22Rv1 (cell line): ENCODE data around the gene DISP2.

ENCODE experiments used
- H3K27ac ChIP-seq: fragments of 450-650 bp; 2 replicates; pipeline ENCODE4 v1.5.1; 2017
- ZFX ChIP-seq: fragments of 450-650 bp; IDR thresholded peaks from 2 replicates; pipeline ENCODE4 v1.6.1; 2017; ENCODE audit warnings: antibody characterized with exemption, borderline replicate concordance
- TF ChIP-seq, protein P1 (sequence below): fragments of 450-650 bp; IDR thresholded peaks from 2 replicates; pipeline ENCODE4 v1.5.1; 2017; ENCODE audit warnings: mild to moderate bottlenecking

The DISP2 gene

DNA sequence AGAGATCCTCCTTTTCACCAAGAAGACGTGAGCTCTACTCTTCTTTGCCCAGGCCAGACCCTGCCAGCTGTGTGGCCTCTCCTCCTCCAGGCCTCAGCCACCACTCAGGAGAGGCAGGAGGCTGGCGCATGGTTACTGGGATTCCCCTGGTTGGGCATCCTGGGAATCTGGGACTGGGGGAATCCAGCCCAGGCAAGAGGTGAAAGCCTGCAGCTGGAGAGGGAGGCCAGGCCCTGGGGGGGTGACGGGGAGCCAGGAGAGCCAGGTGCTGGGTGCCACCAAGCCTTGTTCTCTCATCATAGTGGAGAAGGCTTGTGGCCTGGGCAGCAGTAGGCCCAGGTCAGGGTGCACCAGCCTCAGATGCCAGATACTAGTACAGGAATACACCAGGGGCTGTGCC lies 23.5 kb upstream of the DISP2 start:
- no peak for TF ChIP-seq ZFX
- TF ChIP-seq, protein P1, sequence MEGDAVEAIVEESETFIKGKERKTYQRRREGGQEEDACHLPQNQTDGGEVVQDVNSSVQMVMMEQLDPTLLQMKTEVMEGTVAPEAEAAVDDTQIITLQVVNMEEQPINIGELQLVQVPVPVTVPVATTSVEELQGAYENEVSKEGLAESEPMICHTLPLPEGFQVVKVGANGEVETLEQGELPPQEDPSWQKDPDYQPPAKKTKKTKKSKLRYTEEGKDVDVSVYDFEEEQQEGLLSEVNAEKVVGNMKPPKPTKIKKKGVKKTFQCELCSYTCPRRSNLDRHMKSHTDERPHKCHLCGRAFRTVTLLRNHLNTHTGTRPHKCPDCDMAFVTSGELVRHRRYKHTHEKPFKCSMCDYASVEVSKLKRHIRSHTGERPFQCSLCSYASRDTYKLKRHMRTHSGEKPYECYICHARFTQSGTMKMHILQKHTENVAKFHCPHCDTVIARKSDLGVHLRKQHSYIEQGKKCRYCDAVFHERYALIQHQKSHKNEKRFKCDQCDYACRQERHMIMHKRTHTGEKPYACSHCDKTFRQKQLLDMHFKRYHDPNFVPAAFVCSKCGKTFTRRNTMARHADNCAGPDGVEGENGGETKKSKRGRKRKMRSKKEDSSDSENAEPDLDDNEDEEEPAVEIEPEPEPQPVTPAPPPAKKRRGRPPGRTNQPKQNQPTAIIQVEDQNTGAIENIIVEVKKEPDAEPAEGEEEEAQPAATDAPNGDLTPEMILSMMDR, result no peak
- H3K27ac ChIP-seq, result no peak overlapping the region

DNA sequence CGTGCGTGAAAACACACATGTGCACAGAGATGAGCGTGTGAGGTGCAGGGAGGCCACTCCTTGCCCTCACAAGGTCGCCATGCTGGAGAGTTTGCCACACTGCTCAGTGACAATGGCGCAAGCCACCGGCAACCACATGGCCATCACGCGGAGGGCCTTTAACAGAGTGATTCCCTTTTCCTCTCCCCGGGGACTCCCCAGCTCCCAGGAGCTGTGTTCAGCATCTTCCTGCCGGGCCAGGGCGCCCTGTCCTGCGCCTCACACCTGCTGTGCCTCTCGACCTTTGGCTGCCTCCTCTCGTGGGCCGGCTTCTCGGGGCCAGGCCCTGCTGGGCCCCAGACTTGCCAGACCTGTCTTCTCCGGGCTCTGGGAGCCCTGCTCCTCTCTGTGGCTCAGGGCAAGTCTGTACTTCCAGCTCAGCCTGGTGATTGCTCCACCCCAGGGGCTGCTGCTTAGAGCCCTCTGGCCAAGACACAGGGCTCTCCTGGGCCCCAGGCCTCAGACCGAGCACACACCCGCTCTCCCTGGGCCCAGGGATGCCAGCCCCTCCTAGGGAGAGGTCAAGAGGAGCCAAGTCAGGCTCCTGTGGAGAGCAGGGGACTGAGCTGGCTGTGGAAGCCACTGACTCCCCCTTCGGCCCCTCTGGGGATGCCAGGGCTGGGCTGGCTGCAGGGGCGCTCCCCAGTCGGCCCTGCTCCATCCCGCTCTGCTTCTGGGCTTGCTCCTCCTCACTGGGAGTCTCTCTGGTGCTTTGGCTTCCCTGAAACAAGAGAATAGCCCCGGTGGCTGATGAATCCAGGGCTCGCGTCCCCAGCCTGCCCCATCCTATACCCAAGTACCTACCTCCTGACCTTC lies 22.9 kb upstream of the DISP2 start:
- TF ChIP-seq, protein P1, result no peak
- TF ChIP-seq ZFX, result no peak
- no peak overlapping the region for H3K27ac ChIP-seq

DNA sequence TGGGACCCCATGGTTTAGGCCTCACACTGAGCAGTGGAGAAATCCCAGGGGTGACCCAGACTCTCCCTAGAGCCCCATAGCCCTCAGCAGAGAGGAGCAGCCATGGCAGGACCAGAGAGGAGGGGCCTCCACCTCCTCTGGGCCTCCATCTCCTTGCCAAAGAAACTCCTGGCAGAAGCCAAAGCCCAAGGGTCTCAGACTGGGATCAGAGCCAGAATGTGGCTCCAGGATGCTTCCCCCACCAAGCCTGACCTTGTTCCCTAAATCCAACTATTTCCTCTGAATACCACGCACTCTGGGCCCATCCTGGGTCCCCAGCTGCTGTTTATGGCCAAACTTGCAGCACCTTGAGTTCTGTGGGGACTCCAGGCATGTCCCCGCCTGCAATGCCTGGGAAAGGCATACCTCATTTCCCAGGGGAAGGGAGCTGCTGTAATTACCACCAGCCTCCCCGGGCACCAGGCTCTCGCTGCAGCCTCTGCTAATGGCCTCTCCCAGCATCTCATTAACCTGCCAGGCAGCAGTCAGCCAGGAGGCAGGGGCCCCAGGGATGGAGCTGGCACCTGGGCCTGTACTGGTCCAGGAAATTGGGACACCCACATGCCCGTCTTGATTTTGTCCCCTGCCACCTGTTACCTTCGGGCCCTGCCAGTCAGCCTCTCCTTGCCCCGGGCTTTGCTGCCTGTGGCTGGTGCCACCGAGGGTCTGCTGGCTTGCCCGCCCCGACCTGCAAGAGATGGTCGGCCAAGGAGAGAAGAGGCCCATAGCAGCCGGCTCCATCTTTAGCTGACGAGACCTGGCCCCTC lies 21.9 kb upstream of the DISP2 start:
- H3K27ac ChIP-seq, result no peak overlapping the region
- no peak for TF ChIP-seq ZFX
- TF ChIP-seq, protein P1, result no peak

DNA sequence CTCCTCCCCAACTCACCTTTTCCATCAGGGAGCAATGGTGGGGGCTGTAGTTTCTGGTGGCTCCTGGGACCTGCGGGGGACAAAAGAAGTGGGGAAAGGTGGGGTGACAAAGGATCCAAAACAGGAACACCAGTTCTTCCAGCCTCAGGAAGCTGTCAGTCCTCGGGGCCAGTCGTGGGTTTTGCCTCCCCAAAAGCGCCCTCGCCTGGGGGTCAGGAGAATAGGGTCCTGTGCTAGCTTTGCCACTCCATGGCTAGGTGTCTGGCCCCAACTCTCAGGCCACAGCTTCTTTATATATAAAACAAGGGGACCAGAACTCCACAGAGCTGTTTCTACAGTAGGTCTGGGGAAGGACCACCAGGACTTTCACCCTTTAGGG lies 21.3 kb upstream of the DISP2 start:
- TF ChIP-seq, protein P1, result no peak; the same call in 1 of the 2 replicates
- no peak for TF ChIP-seq ZFX

DNA sequence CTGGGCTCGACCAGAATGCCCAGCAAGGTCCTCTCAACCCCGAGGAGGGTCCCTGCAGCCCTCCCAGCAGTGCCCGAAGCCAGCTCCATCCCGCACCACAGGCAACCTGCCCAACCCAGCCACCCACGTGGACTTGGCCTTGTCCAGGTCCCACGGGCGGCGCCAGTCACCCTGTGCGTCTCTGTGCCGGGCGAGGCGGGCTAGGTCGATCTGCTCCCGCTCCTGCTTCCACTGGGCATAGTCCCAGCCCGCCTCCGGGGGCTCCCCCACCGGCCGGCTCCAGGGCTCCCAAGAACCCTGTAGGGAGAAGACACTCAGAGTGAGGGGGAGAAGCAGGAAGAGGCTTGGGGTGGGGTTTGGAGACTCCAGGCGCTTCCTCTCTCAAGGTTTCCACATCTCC lies 20.4 kb upstream of the DISP2 start:
- TF ChIP-seq, protein P1, result no peak
- TF ChIP-seq ZFX, result no peak
- H3K27ac ChIP-seq, result no peak overlapping the region

More for the DNA sequence above, 21.3 kb upstream of the DISP2 start:
- no peak overlapping the region for H3K27ac ChIP-seq

DNA sequence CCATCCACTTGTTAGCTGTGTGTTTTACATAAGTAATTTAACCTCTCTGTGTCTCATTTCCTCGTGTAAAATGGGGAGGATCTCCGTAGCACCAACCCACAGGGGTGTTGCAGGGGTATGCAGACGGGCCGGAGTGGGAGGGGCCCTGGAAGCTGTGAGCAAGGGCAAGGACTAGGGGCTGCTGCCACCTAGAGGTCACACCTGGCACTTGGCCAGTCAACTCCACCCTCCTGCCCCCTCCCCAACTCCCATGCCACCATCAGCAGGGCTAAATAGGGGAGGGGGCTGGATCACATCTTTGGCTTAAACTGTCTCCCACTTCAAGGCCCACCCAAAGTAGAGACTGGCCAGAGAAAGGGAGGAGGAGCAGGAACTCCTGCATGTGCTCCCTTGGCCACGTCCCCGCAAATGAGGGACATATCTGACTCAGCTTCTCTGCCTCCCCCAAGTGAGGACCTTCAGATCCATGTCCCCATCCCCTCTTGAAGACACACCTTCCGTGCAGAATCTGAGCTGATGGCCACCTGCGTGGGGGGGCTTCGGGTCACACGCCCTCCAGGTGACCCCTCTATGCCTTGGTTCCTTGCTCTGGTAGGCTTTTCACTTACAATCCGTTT lies 19.9 kb upstream of the DISP2 start:
- no peak for TF ChIP-seq ZFX
- TF ChIP-seq, protein P1, result peak; percentile 84
- H3K27ac ChIP-seq, result no peak overlapping the region
